ENCODE results near the gene SNX8.

Gene SNX8

GRCh38 chr7:2289111-2289586 is 25.1 kb downstream of the SNX8 start:
- no peak overlapping the region for H3K4me3 ChIP-seq (ENCODE audit: low read length)
- no peak for TF ChIP-seq CTCF (conservative IDR thresholded peaks at IDR 0.05; ENCODE audit: low read depth, low read length)
- DNase-seq (ENCODE audit: low read depth), result no peak

- no peak for DNase-seq (ENCODE audit: low read depth)
Observed at GRCh38 chr7:2288503-2288902, 25.7 kb downstream of the SNX8 start.

GRCh38 chr7:2287745-2288144 is 26.5 kb downstream of the SNX8 start:
- DNase-seq (ENCODE audit: low read depth), result no peak
- no peak overlapping the region for H3K4me3 ChIP-seq (ENCODE audit: low read length)
- no peak for TF ChIP-seq CTCF (conservative IDR thresholded peaks at IDR 0.05; ENCODE audit: low read depth, low read length)

More at GRCh38 chr7:2288503-2288902, 25.7 kb downstream of the SNX8 start:
- TF ChIP-seq CTCF (conservative IDR thresholded peaks at IDR 0.05; ENCODE audit: low read depth, low read length), result no peak
- H3K4me3 ChIP-seq (ENCODE audit: low read length), result no peak overlapping the region

GRCh38 chr7:2283074-2283473 is 31.2 kb downstream of the SNX8 start:
- no peak for TF ChIP-seq CTCF (conservative IDR thresholded peaks at IDR 0.05; ENCODE audit: low read depth, low read length)
- no peak overlapping the region for H3K4me3 ChIP-seq (ENCODE audit: low read length)
- no peak for DNase-seq (ENCODE audit: low read depth)

- no peak for DNase-seq (ENCODE audit: low read depth)
- no peak overlapping the region for H3K4me3 ChIP-seq (ENCODE audit: low read length)
- no peak for TF ChIP-seq CTCF (conservative IDR thresholded peaks at IDR 0.05; ENCODE audit: low read depth, low read length)
Observed at GRCh38 chr7:2282185-2282751, 32.0 kb downstream of the SNX8 start.

GRCh38 chr7:2281541-2281940 is 32.7 kb downstream of the SNX8 start:
- DNase-seq (ENCODE audit: low read depth), result no peak
- TF ChIP-seq CTCF (conservative IDR thresholded peaks at IDR 0.05; ENCODE audit: low read depth, low read length), result no peak
- H3K4me3 ChIP-seq (ENCODE audit: low read length), result no peak overlapping the region

- DNase-seq (ENCODE audit: low read depth), result no peak
- TF ChIP-seq CTCF (conservative IDR thresholded peaks at IDR 0.05; ENCODE audit: low read depth, low read length), result no peak
- H3K4me3 ChIP-seq (ENCODE audit: low read length), result no peak overlapping the region
Observed at GRCh38 chr7:2280424-2280823, 33.8 kb downstream of the SNX8 start.

All from retinal pigment epithelial cell (primary cell).